Tibial nerve (tissue), 4 donors: ENCODE data around the gene TULP4. TPM values are rescaled to one million over a fixed set of nuclear protein-coding genes. Genes with fewer than 3 reads are reported as not detected.

ENCODE experiments used
- DNase-seq, 2 donors: peaks; one replicate each; pipeline ENCODE4 v3.0.0-alpha.2; 2019; ENCODE audit warnings: low spot score in 2 of 2
- H3K27ac ChIP-seq, 4 donors: fragments of 200-600 bp; sonication (generic) in 3 of 4; one replicate each; pipeline ENCODE4 v1.5.1; 2017 to 2019; ENCODE audit warnings: mild to moderate bottlenecking in 1 of 4
- H3K27me3 ChIP-seq, 2 donors: fragments of 200-600 bp; sonication (generic) in 1 of 2; one replicate each; pipeline versions ENCODE4 v1.5.1 to v1.6.0; 2017 to 2019
- H3K36me3 ChIP-seq, 3 donors: fragments of 200-600 bp; sonication (generic); one replicate each; pipeline ENCODE4 v1.5.1; 2018 to 2019
- H3K4me1 ChIP-seq, 4 donors: fragments of 200-600 bp; sonication (generic) in 3 of 4; one replicate each; pipeline ENCODE4 v1.5.1; 2017 to 2019
- H3K4me3 ChIP-seq, 4 donors: fragments of 200-600 bp; sonication (generic) in 3 of 4; one replicate each; pipeline ENCODE4 v1.5.1; 2017 to 2019; ENCODE audit warnings: mild to moderate bottlenecking in 1 of 4, moderate library complexity in 1 of 4
- H3K9me3 ChIP-seq, 4 donors: fragments of 200-600 bp; sonication (generic) in 3 of 4; one replicate each; pipeline ENCODE4 v1.5.1; 2017 to 2019
- CTCF ChIP-seq, 5 experiments: fragments of 200-600 bp in 3 of 5; fragments of 450-650 bp in 2 of 5; sonication (generic) in 3 of 5; IDR thresholded peaks; one replicate each; pipeline ENCODE4 v1.5.1; 2016 to 2019; ENCODE audit warnings: antibody characterized with exemption in 5 of 5, mild to moderate bottlenecking in 3 of 5, moderate library complexity in 2 of 5
- EP300 ChIP-seq, 2 donors: sonication (generic); formaldehyde crosslinking; IDR thresholded peaks; one replicate each; pipeline ENCODE4 v1.6.1; 2017; ENCODE audit warnings: antibody characterized with exemption in 2 of 2, mild to moderate bottlenecking in 1 of 2
- POLR2A ChIP-seq, 2 donors: fragments of 450-650 bp; IDR thresholded peaks; one replicate each; pipeline ENCODE4 v1.6.1; 2017; ENCODE audit warnings: antibody characterized with exemption in 2 of 2, mild to moderate bottlenecking in 2 of 2, moderate library complexity in 2 of 2
- WGBS, 2 donors: methylation state at CpG; one replicate each; pipeline ENCODE4 v1.1.5; 2018; 5-methylcytosine and 5-hydroxymethylcytosine counted together
- total RNA-seq, 4 donors: library from RNA; depleted of rRNA; stranded (reverse); fragments of >200 nt; gene quantifications; one replicate each; pipeline ENCODE4 v1.1.0, GENCODE V29; 2016

The TULP4 gene
- total RNA-seq, 4 donors from 2014 or later = 91.2 to 109 (median 101) TPM

- DNase-seq = no peak
- 76 to 77% methylated on average over 8 of the region's 8 CpGs for WGBS, 2 donors
- Histone ChIP-seq H3K4me3 (no peak overlapping the region), H3K27me3 (peaks cover 0 to 7% of the 10 kb centered on the region in 2 donors), H3K4me1 (no peaks in the 10 kb centered on the region), H3K36me3 (no peaks in the 10 kb centered on the region), H3K27ac (no peak overlapping the region), H3K9me3 (peaks cover 0 to 49% (median 0%) of the 10 kb centered on the region in 4 donors)
- no peak for TF ChIP-seq POLR2A (IDR thresholded peaks at IDR 0.05)
- TF ChIP-seq EP300 (IDR thresholded peaks at IDR 0.05) = no peak
- no peak for TF ChIP-seq CTCF (IDR thresholded peaks at IDR 0.05)
These were observed 217.4 kb downstream of the TULP4 start for GRCh38 chr6:158529629-158530028.

GRCh38 chr6:158531566-158531965 lies 219.3 kb downstream of the TULP4 start:
- TF ChIP-seq POLR2A (IDR thresholded peaks at IDR 0.05) = no peak
- no peak for TF ChIP-seq EP300 (IDR thresholded peaks at IDR 0.05)
- no peak for TF ChIP-seq CTCF (IDR thresholded peaks at IDR 0.05)
- H3K27ac ChIP-seq = no peak overlapping the region
- no peak overlapping the region for H3K4me3 ChIP-seq
- WGBS, 2 donors = 82 to 88% methylated on average over 4 of the region's 4 CpGs
- H3K36me3 ChIP-seq = no peaks in the 10 kb centered on the region
- DNase-seq = no peak
- H3K9me3 ChIP-seq = peaks cover 0 to 54% (median 0%) of the 10 kb centered on the region in 4 donors
- peaks cover 0 to 8% (median 5%) of the 10 kb centered on the region in 4 donors for H3K4me1 ChIP-seq
- peaks cover 0 to 13% of the 10 kb centered on the region in 2 donors for H3K27me3 ChIP-seq

GRCh38 chr6:158531970-158532369 lies 219.7 kb downstream of the TULP4 start:
- no peak overlapping the region for H3K4me3 ChIP-seq
- H3K36me3 ChIP-seq = no peaks in the 10 kb centered on the region
- TF ChIP-seq CTCF (IDR thresholded peaks at IDR 0.05) = no peak
- no peak for TF ChIP-seq EP300 (IDR thresholded peaks at IDR 0.05)
- TF ChIP-seq POLR2A (IDR thresholded peaks at IDR 0.05) = no peak
- 94 to 95% methylated on average over 2 of the region's 2 CpGs for WGBS, 2 donors
- peaks cover 0 to 12% (median 8%) of the 10 kb centered on the region in 4 donors for H3K4me1 ChIP-seq
- peaks cover 0 to 51% (median 0%) of the 10 kb centered on the region in 4 donors for H3K9me3 ChIP-seq
- DNase-seq = no peak
- no peak overlapping the region for H3K27ac ChIP-seq
- H3K27me3 ChIP-seq = peaks cover 0 to 17% of the 10 kb centered on the region in 2 donors

- peak; percentile 28 to 30 for DNase-seq
- peaks cover 0 to 18% (median 9%) of the 10 kb centered on the region in 4 donors for H3K4me1 ChIP-seq
- H3K27me3 ChIP-seq = peaks cover 0 to 42% of the 10 kb centered on the region in 2 donors
- H3K4me3 ChIP-seq = peak overlapping the region; percentile 11 to 55 (median 27)
- 1 to 3% methylated on average over 42 to 53 of the region's 75 CpGs for WGBS, 2 donors
- no peaks in the 10 kb centered on the region for H3K36me3 ChIP-seq
- peaks cover 0 to 30% (median 0%) of the 10 kb centered on the region in 4 donors for H3K9me3 ChIP-seq
- TF ChIP-seq POLR2A (IDR thresholded peaks at IDR 0.05) (no peak), EP300 (IDR thresholded peaks at IDR 0.05) (no peak), CTCF (IDR thresholded peaks at IDR 0.05) (no peak)
- no peak overlapping the region for H3K27ac ChIP-seq
These were observed 224.0 kb downstream of the TULP4 start for GRCh38 chr6:158536084-158536890.
